H9 (cell line): ENCODE data around the gene BTN3A1. TPM values are rescaled to one million over a fixed set of nuclear protein-coding genes. Genes with fewer than 3 reads are reported as not detected.

Experiments used
- DNase-seq: peaks from one replicate; pipeline ENCODE4 v3.0.0-alpha.2; 2017
- H2AFZ ChIP-seq: one replicate; pipeline ENCODE4 v1.6.1; 2013; ENCODE audit warnings: mild to moderate bottlenecking, low read length, control low read depth, moderate library complexity
- H2AK5ac ChIP-seq: 2 replicates; pipeline ENCODE4 v1.6.1; 2013; ENCODE audit warnings: low read length, control low read depth, mixed read lengths; ENCODE audit not compliant: insufficient read length
- H2BK120ac ChIP-seq: one replicate; pipeline ENCODE4 v1.6.1; 2013; ENCODE audit warnings: low read depth, mild to moderate bottlenecking, low read length, control low read depth, inconsistent platforms; ENCODE audit not compliant: poor library complexity, severe bottlenecking
- H2BK12ac ChIP-seq: 2 replicates; pipeline ENCODE4 v1.6.1; 2013; ENCODE audit warnings: low read length, control low read depth, mixed read lengths, low read depth; ENCODE audit not compliant: insufficient read length
- H2BK15ac ChIP-seq: 2 replicates; pipeline ENCODE4 v1.6.1; 2013; ENCODE audit warnings: low read depth, low read length, control low read depth
- H2BK20ac ChIP-seq: one replicate; pipeline ENCODE4 v1.6.1; 2013; ENCODE audit warnings: low read depth, mild to moderate bottlenecking, low read length, control low read depth, inconsistent platforms; ENCODE audit not compliant: poor library complexity, severe bottlenecking
- H2BK5ac ChIP-seq: 2 replicates; pipeline ENCODE4 v1.6.1; 2013; ENCODE audit warnings: low read length, control low read depth, mixed read lengths; ENCODE audit not compliant: insufficient read length
- H3K14ac ChIP-seq: 2 replicates; pipeline ENCODE4 v1.6.1; 2013; ENCODE audit warnings: low read length, control low read depth; ENCODE audit not compliant: insufficient read depth
- H3K18ac ChIP-seq: 2 replicates; pipeline ENCODE4 v1.6.1; 2013; ENCODE audit warnings: low read depth, mild to moderate bottlenecking, mixed read lengths, low read length, control low read depth; ENCODE audit not compliant: insufficient read length
- H3K23ac ChIP-seq: 2 replicates; pipeline ENCODE4 v1.6.1; 2013; ENCODE audit warnings: low read length, control low read depth, mixed read lengths, low read depth; ENCODE audit not compliant: insufficient read length
- H3K23me2 ChIP-seq: 2 replicates; pipeline ENCODE4 v1.6.1; 2013; ENCODE audit warnings: low read depth, mild to moderate bottlenecking, mixed read lengths, low read length, control low read depth; ENCODE audit not compliant: insufficient read length, poor library complexity, severe bottlenecking
- H3K27ac ChIP-seq: 2 replicates; pipeline ENCODE4 v1.5.1; 2013; ENCODE audit warnings: low read length, control low read depth, mixed read lengths, low read depth; ENCODE audit not compliant: insufficient read length
- H3K27me3 ChIP-seq: 2 replicates; pipeline ENCODE4 v1.6.1; 2013; ENCODE audit warnings: low read length, control low read depth, inconsistent platforms; ENCODE audit not compliant: insufficient read depth
- H3K4ac ChIP-seq: 2 replicates; pipeline ENCODE4 v1.6.1; 2013; ENCODE audit warnings: low read depth, mild to moderate bottlenecking, control low read depth, inconsistent platforms, low read length, moderate library complexity
- H3K4me1 ChIP-seq: 2 replicates; pipeline ENCODE4 v1.6.1; 2013; ENCODE audit warnings: low read length, control low read depth, inconsistent platforms; ENCODE audit not compliant: insufficient read depth
- H3K4me2 ChIP-seq: 2 replicates; pipeline ENCODE4 v1.6.1; 2013; ENCODE audit warnings: low read length, control low read depth, mixed read lengths; ENCODE audit not compliant: insufficient read length, insufficient read depth
- H3K56ac ChIP-seq: 2 replicates; pipeline ENCODE4 v1.6.1; 2013; ENCODE audit warnings: low read depth, mild to moderate bottlenecking, mixed read lengths, low read length, control low read depth; ENCODE audit not compliant: insufficient read length
- H3K79me1 ChIP-seq: 2 replicates; pipeline ENCODE4 v1.6.1; 2013; ENCODE audit warnings: low read depth, mild to moderate bottlenecking, moderate library complexity, low read length, control low read depth, inconsistent platforms; ENCODE audit not compliant: insufficient read depth, poor library complexity, severe bottlenecking
- H3K79me2 ChIP-seq: 2 replicates; pipeline ENCODE4 v1.6.1; 2013; ENCODE audit warnings: low read length, control low read depth, inconsistent platforms; ENCODE audit not compliant: insufficient read depth
- H3K9ac ChIP-seq: 2 replicates; pipeline ENCODE4 v1.6.1; 2013; ENCODE audit warnings: low read length, control low read depth, mixed read lengths; ENCODE audit not compliant: insufficient read length; ENCODE audit errors: extremely low read depth
- H3K9me3 ChIP-seq: one replicate; pipeline ENCODE4 v1.6.1; 2013; ENCODE audit warnings: low read depth, low read length, inconsistent platforms; ENCODE audit not compliant: control insufficient read depth
- H3T11ph ChIP-seq: one replicate; pipeline ENCODE4 v1.6.1; 2013; ENCODE audit warnings: mild to moderate bottlenecking, low read length, control low read depth, inconsistent platforms
- H4K20me1 ChIP-seq: one replicate; pipeline ENCODE4 v1.6.1; 2013; ENCODE audit not compliant: control insufficient read depth, insufficient read length, insufficient read depth
- H4K5ac ChIP-seq: 2 replicates; pipeline ENCODE4 v1.6.1; 2013; ENCODE audit warnings: low read depth, mild to moderate bottlenecking, mixed read lengths, low read length, control low read depth; ENCODE audit not compliant: insufficient read length
- H4K8ac ChIP-seq: replicated peaks from 2 replicates; pipeline ENCODE4 v1.6.1; 2013; ENCODE audit warnings: low read length, control low read depth, mixed read lengths, low read depth; ENCODE audit not compliant: insufficient read length
- H4K91ac ChIP-seq: 2 replicates; pipeline ENCODE4 v1.6.1; 2013; ENCODE audit warnings: low read depth, mild to moderate bottlenecking, moderate library complexity, mixed read lengths, low read length, control low read depth; ENCODE audit not compliant: insufficient read length
- H3K27ac Mint-ChIP-seq, 3 experiments: 2 replicates in 2 of 3; 3 replicates in 1 of 3; pipeline ENCODE4 v1.8.0; 2020 to 2021; ENCODE audit warnings: mixed read lengths in 3 of 3, mild to moderate bottlenecking in 1 of 3, moderate library complexity in 1 of 3
- H3K27me3 Mint-ChIP-seq: 2 replicates; pipeline ENCODE4 v1.8.0; 2021; ENCODE audit warnings: low read depth, mild to moderate bottlenecking, moderate library complexity, mixed read lengths
- H3K36me3 Mint-ChIP-seq, 3 experiments: 2 replicates in 2 of 3; 3 replicates in 1 of 3; pipeline ENCODE4 v1.8.0; 2020 to 2021; ENCODE audit warnings: low read depth in 3 of 3, mixed read lengths in 3 of 3; ENCODE audit not compliant: insufficient read depth in 1 of 3
- H3K4me1 Mint-ChIP-seq, 2 experiments: 2 replicates each; pipeline ENCODE4 v1.8.0; 2020; ENCODE audit warnings: mixed read lengths in 2 of 2
- H3K4me3 Mint-ChIP-seq, 2 experiments: 2 replicates in 1 of 2; 3 replicates in 1 of 2; pipeline ENCODE4 v1.8.0; 2020 to 2021; ENCODE audit warnings: mild to moderate bottlenecking in 2 of 2, mixed read lengths in 2 of 2, moderate library complexity in 1 of 2
- H3K9me3 Mint-ChIP-seq, 2 experiments: 2 replicates in 1 of 2; 3 replicates in 1 of 2; pipeline ENCODE4 v1.8.0; 2020; ENCODE audit warnings: mild to moderate bottlenecking in 2 of 2, mixed read lengths in 2 of 2, moderate library complexity in 1 of 2
- WGBS: extraction: QIAGEN DNeasy Blood & Tissue Kit; methylation state at CpG from one replicate; pipeline ENCODE4 v1.1.7; 2013; ENCODE audit warnings: missing lambda C conversion rate, low lambda C conversion rate, mixed read lengths; ENCODE audit not compliant: insufficient read length; ENCODE audit errors: extremely low coverage; 5-methylcytosine and 5-hydroxymethylcytosine counted together
- total RNA-seq: library from RNA; stranded (reverse); gene quantifications from 2 replicates; pipeline ENCODE4 v1.2.1, GENCODE V29; 2021
- TF ChIP-seq, protein P1 (sequence below): fragments of 200-600 bp; sonication (generic); conservative IDR thresholded peaks from 3 replicates; pipeline ENCODE4 v1.8.0; 2021; ENCODE audit warnings: antibody characterized with exemption, mild to moderate bottlenecking

Gene BTN3A1
- total RNA-seq, 1 experiment from 2014 or later: 2.5 TPM

DNA sequence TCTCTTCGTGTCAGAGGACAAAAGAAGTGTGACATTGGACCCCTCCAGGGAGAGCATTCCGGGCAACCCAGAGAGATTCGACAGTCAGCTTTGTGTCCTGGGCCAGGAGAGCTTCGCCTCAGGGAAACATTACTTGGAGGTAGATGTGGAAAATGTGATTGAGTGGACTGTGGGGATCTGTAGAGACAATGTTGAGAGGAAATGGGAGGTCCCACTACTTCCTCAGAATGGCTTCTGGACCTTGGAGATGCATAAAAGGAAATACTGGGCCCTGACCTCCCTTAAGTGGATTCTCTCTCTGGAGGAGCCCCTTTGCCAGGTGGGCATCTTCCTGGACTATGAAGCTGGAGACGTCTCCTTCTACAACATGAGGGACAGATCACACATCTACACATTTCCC is 28.7 kb downstream of the BTN3A1 start:
- H3K4me3 Mint-ChIP-seq: no peak overlapping the region

More for the DNA sequence above, 28.7 kb downstream of the BTN3A1 start:
- Histone ChIP-seq H4K20me1 (no peaks in the 10 kb centered on the region), H3K79me2 (no peaks in the 10 kb centered on the region), H3K9me3 (no peaks in the 10 kb centered on the region), H3T11ph (no peak overlapping the region), H3K56ac (no peak overlapping the region), H3K27me3 (no peaks in the 10 kb centered on the region), H2BK120ac (no peak overlapping the region), H4K8ac (no peak overlapping the region), H4K91ac (no peak overlapping the region), H3K23me2 (no peaks in the 10 kb centered on the region), H3K4me2 (no peak overlapping the region), H3K23ac (no peak overlapping the region), H3K14ac (no peak overlapping the region), H3K4me1 (no peaks in the 10 kb centered on the region), H3K4ac (no peak overlapping the region), H2AFZ (no peak overlapping the region), H3K18ac (no peak overlapping the region), H4K5ac (no peak overlapping the region), H3K27ac (no peak overlapping the region), H2BK15ac (no peak overlapping the region), H2BK12ac (no peak overlapping the region), H2AK5ac (no peak overlapping the region), H3K79me1 (no peaks in the 10 kb centered on the region), H2BK20ac (no peak overlapping the region), H2BK5ac (no peak overlapping the region), H3K9ac (no peak overlapping the region)
- DNase-seq: no peak
- Mint-ChIP-seq H3K36me3 (peaks cover 23 to 82% (median 58%) of the 10 kb centered on the region in 3 experiments), H3K27me3 (no peaks in the 10 kb centered on the region; the same call in 1 of the 2 replicates), H3K9me3 (peaks cover 14 to 16% of the 10 kb centered on the region in 2 experiments), H3K27ac (0 out of 7 replicates have a peak overlapping the region, but pooled peaks of 1 of the 3 experiments have one; percentile 32), H3K4me1 (no peaks in the 10 kb centered on the region)
- no CpG with 5 or more reads among the region's 5 CpGs for WGBS
- TF ChIP-seq, protein P1, sequence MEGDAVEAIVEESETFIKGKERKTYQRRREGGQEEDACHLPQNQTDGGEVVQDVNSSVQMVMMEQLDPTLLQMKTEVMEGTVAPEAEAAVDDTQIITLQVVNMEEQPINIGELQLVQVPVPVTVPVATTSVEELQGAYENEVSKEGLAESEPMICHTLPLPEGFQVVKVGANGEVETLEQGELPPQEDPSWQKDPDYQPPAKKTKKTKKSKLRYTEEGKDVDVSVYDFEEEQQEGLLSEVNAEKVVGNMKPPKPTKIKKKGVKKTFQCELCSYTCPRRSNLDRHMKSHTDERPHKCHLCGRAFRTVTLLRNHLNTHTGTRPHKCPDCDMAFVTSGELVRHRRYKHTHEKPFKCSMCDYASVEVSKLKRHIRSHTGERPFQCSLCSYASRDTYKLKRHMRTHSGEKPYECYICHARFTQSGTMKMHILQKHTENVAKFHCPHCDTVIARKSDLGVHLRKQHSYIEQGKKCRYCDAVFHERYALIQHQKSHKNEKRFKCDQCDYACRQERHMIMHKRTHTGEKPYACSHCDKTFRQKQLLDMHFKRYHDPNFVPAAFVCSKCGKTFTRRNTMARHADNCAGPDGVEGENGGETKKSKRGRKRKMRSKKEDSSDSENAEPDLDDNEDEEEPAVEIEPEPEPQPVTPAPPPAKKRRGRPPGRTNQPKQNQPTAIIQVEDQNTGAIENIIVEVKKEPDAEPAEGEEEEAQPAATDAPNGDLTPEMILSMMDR: no peak
